Suprapubic skin (tissue), 4 donors: Measurements from ENCODE around the gene KRT85. TPM values are rescaled to one million over a fixed set of nuclear protein-coding genes. Genes with fewer than 3 reads are reported as not detected.

Source experiments
- DNase-seq, 2 donors: peaks; one replicate each; pipeline ENCODE4 v3.0.0-alpha.2; 2019; ENCODE audit warnings: low spot score in 2 of 2
- H3K27ac ChIP-seq: fragments of 200-600 bp; sonication (generic); one replicate; pipeline ENCODE4 v1.5.1; 2019
- H3K27me3 ChIP-seq: fragments of 200-600 bp; sonication (generic); one replicate; pipeline ENCODE4 v1.5.1; 2019
- H3K36me3 ChIP-seq: fragments of 200-600 bp; sonication (generic); one replicate; pipeline ENCODE4 v1.5.1; 2019
- H3K4me1 ChIP-seq: fragments of 200-600 bp; sonication (generic); one replicate; pipeline ENCODE4 v1.5.1; 2019
- H3K4me3 ChIP-seq: fragments of 200-600 bp; sonication (generic); one replicate; pipeline ENCODE4 v1.5.1; 2019; ENCODE audit warnings: mild to moderate bottlenecking
- H3K9me3 ChIP-seq: fragments of 200-600 bp; sonication (generic); one replicate; pipeline ENCODE4 v1.5.1; 2019
- EP300 ChIP-seq: sonication (generic); formaldehyde crosslinking; IDR thresholded peaks from one replicate; pipeline ENCODE4 v1.6.1; 2017; ENCODE audit warnings: antibody characterized with exemption
- POLR2A ChIP-seq, 2 donors: fragments of 450-650 bp; IDR thresholded peaks; one replicate each; pipeline ENCODE4 v1.6.1; 2017; ENCODE audit warnings: antibody characterized with exemption in 2 of 2, mild to moderate bottlenecking in 2 of 2, moderate library complexity in 2 of 2
- POLR2AphosphoS5 ChIP-seq, 3 donors: sonication (generic); formaldehyde crosslinking; IDR thresholded peaks; one replicate each; pipeline ENCODE4 v1.6.1; 2017; ENCODE audit warnings: antibody characterized with exemption in 3 of 3
- WGBS: methylation state at CpG from one replicate; pipeline ENCODE4 v1.1.5; 2018; 5-methylcytosine and 5-hydroxymethylcytosine counted together
- total RNA-seq, 4 donors: library from RNA; depleted of rRNA; stranded (reverse); fragments of >200 nt; gene quantifications; one replicate each; pipeline ENCODE4 v1.1.0, GENCODE V29; 2016
- TF ChIP-seq, protein P1 (sequence below), 2 donors: fragments of 200-600 bp in 1 of 2; fragments of 450-650 bp in 1 of 2; sonication (generic) in 1 of 2; IDR thresholded peaks; one replicate each; pipeline ENCODE4 v1.5.1; 2016 to 2019; ENCODE audit warnings: antibody characterized with exemption in 2 of 2, mild to moderate bottlenecking in 1 of 2, moderate library complexity in 1 of 2

KRT85 gene
- total RNA-seq, 4 donors from 2014 or later = 4.2 to 766 (median 96.1) TPM

DNA sequence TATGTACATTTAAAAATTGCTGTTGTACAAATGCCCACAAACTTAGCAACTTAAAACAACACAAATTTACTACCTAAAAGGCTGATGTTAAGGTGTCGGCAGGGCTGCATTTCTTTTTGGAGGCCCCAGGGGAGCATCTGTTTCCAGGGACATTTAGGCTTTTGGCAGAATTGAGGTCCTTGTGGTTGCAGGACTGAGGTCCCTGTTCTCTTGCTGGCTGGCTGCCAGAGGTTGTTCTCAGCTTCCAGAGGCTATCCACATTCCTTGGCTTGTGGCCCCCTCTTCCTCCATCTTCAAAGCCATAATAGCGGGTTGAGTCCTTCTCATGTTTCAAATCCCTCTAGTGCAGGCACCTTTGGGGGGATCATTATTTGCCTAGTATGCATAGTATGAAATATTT, 23.7 kb downstream of the KRT85 start:
- H3K27ac ChIP-seq = no peak overlapping the region

DNA sequence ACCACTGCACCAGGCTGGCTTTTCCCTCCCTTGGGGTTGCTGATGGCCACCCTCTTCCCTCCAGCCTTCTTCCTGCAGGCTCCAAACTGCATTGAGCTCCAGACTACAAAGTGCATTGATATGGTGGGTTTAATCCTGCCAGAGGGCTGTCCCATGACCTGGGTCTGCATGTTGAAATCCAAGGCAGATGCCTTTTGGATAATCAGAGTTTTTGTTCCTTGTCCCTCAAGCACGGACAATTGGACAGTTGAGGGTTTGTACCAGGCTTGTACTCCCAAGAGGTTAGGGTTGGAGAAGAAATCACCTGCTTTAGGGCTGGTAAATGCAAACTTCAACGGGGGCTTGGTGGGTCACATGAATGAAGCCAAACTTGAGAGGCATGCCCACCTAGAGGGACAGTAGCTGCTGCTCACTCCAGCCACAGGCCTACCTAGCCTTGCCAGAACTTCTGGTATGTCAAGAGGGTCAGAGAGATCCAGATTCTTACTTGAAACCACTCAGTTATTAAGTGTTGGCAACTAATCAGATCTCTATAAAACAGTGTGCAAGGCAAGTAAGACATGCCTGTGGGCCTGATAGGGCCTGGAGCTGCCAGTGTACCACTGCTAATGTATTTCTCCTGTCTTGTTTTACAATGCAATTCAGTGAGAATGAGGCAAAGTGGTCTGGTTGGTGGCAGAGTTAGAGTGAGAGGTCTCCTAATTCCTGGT, 24.3 kb downstream of the KRT85 start:
- H3K27me3 ChIP-seq = peaks cover 8% of the 10 kb centered on the region
- no peak overlapping the region for H3K27ac ChIP-seq
- TF ChIP-seq POLR2AphosphoS5 (IDR thresholded peaks at IDR 0.05) (no peak), EP300 (no peak), POLR2A (IDR thresholded peaks at IDR 0.05) (no peak)
- TF ChIP-seq, protein P1, sequence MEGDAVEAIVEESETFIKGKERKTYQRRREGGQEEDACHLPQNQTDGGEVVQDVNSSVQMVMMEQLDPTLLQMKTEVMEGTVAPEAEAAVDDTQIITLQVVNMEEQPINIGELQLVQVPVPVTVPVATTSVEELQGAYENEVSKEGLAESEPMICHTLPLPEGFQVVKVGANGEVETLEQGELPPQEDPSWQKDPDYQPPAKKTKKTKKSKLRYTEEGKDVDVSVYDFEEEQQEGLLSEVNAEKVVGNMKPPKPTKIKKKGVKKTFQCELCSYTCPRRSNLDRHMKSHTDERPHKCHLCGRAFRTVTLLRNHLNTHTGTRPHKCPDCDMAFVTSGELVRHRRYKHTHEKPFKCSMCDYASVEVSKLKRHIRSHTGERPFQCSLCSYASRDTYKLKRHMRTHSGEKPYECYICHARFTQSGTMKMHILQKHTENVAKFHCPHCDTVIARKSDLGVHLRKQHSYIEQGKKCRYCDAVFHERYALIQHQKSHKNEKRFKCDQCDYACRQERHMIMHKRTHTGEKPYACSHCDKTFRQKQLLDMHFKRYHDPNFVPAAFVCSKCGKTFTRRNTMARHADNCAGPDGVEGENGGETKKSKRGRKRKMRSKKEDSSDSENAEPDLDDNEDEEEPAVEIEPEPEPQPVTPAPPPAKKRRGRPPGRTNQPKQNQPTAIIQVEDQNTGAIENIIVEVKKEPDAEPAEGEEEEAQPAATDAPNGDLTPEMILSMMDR (IDR thresholded peaks at IDR 0.05) = no peak
- no peaks in the 10 kb centered on the region for H3K36me3 ChIP-seq
- WGBS = 83% methylated on average over 2 of the region's 2 CpGs
- no peak for DNase-seq
- no peaks in the 10 kb centered on the region for H3K9me3 ChIP-seq
- no peak overlapping the region for H3K4me3 ChIP-seq
- H3K4me1 ChIP-seq = peaks cover 28% of the 10 kb centered on the region

More for the DNA sequence above, 23.7 kb downstream of the KRT85 start:
- TF ChIP-seq POLR2AphosphoS5 (IDR thresholded peaks at IDR 0.05) = no peak
- TF ChIP-seq POLR2A (IDR thresholded peaks at IDR 0.05) = no peak
- TF ChIP-seq, protein P1 (IDR thresholded peaks at IDR 0.05) = no peak
- no peak for TF ChIP-seq EP300
- no peak for DNase-seq
- Histone ChIP-seq H3K9me3 (no peaks in the 10 kb centered on the region), H3K4me3 (no peak overlapping the region), H3K4me1 (peaks cover 23% of the 10 kb centered on the region), H3K27me3 (peaks cover 8% of the 10 kb centered on the region), H3K36me3 (no peaks in the 10 kb centered on the region)
- 100% methylated on average over 2 of the region's 2 CpGs for WGBS

DNA sequence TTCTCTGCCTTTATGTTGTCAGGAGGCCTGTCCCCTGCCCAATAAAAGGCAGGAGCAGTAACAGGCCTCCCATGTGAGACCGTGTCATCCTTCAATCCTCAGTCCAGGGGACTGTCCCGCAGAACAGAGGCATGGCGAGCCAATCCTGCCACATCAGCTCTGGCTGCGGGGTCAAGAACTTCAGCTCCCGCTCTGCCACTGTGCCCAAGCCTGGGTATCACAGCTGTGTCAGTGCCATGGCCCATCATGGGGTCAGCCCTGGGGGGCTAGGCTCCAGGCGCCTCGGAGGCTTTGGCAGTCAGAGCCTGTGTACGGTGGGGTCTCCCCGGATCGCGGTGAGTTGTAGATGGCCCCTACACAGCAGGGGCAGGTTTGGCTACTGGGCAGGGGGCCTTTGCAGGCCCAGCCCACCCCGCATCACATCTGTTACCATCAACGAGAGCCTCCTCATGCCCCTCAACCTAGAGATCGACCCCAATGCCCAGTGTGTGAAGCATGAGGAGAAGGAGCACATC, 26.2 kb downstream of the KRT85 start:
- Histone ChIP-seq H3K36me3 (no peaks in the 10 kb centered on the region), H3K4me1 (peaks cover 18% of the 10 kb centered on the region), H3K27ac (no peak overlapping the region), H3K9me3 (no peaks in the 10 kb centered on the region), H3K4me3 (no peak overlapping the region), H3K27me3 (peaks cover 8% of the 10 kb centered on the region)
- 98% methylated on average over 7 of the region's 14 CpGs for WGBS
- peak in 1 of 2 donors; percentile 40 for DNase-seq
- no peak for TF ChIP-seq POLR2A (IDR thresholded peaks at IDR 0.05)
- no peak for TF ChIP-seq EP300
- TF ChIP-seq POLR2AphosphoS5 (IDR thresholded peaks at IDR 0.05) = no peak
- TF ChIP-seq, protein P1 (IDR thresholded peaks at IDR 0.05) = no peak

- no peaks in the 10 kb centered on the region for H3K9me3 ChIP-seq
- no peaks in the 10 kb centered on the region for H3K36me3 ChIP-seq
- no peak overlapping the region for H3K27ac ChIP-seq
- no peak overlapping the region for H3K4me3 ChIP-seq
- H3K27me3 ChIP-seq = peaks cover 8% of the 10 kb centered on the region
- no peak for DNase-seq
- H3K4me1 ChIP-seq = peaks cover 17% of the 10 kb centered on the region
- no peak for TF ChIP-seq POLR2A (IDR thresholded peaks at IDR 0.05)
- TF ChIP-seq EP300 = no peak
- TF ChIP-seq, protein P1 (IDR thresholded peaks at IDR 0.05) = no peak
- 42% methylated on average over 10 of the region's 10 CpGs for WGBS
These were observed 28.9 kb downstream of the KRT85 start for GRCh38 chr12:52338241-52338960.

DNA sequence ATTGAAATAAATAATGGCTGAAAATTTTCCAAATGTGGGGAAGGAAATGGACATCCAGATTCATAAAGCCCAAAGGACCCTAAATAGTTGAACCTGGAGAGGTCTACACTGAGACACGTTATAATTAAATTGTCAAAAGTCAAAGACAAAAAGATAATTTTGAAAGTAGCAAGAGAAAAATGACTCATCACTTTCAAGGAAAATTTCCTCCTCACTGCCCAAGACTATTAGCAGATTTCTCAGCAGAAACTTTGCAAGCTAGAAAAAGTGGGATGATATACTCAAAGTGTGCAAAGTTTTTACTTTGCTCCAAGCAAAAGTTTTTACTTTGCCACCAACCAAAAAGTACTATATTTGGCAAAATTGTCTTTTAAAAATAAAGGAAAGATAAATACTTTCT, 30.2 kb downstream of the KRT85 start:
- Histone ChIP-seq H3K27ac (no peak overlapping the region), H3K27me3 (peaks cover 3% of the 10 kb centered on the region), H3K36me3 (no peaks in the 10 kb centered on the region), H3K4me3 (no peak overlapping the region), H3K9me3 (no peaks in the 10 kb centered on the region), H3K4me1 (peaks cover 17% of the 10 kb centered on the region)
- TF ChIP-seq POLR2AphosphoS5 (IDR thresholded peaks at IDR 0.05) = no peak
- no peak for TF ChIP-seq POLR2A (IDR thresholded peaks at IDR 0.05)
- TF ChIP-seq, protein P1 (IDR thresholded peaks at IDR 0.05) = no peak
- no peak for TF ChIP-seq EP300
- 43% methylated on average over 1 of the region's 1 CpG for WGBS
- no peak for DNase-seq
